HepG2 (cell line): Measurements from ENCODE around the gene TMEM198. TPM values are rescaled to one million over a fixed set of nuclear protein-coding genes. Genes with fewer than 3 reads are reported as not detected.

ENCODE experiments used
- ARNT2 ChIP-seq: sonication (generic); formaldehyde crosslinking; IDR thresholded peaks from 2 replicates; pipeline ENCODE4 v1.8.0; 2022; ENCODE audit warnings: mild to moderate bottlenecking, low read depth, missing genetic modification reagents, moderate library complexity
- CERS6 ChIP-seq: sonication (generic); formaldehyde crosslinking; IDR thresholded peaks from 2 replicates; pipeline ENCODE4 v1.5.0; 2020; ENCODE audit warnings: missing genetic modification reagents
- FOXO1 ChIP-seq: sonication (generic); formaldehyde crosslinking; IDR thresholded peaks from 2 replicates; pipeline ENCODE4 v1.4.0; 2020; ENCODE audit warnings: missing genetic modification reagents
- IKZF1 ChIP-seq: fragments of 450-650 bp; IDR thresholded peaks from 2 replicates; pipeline ENCODE4 v1.7.1; 2016
- KDM2A ChIP-seq: sonication (generic); formaldehyde crosslinking; IDR thresholded peaks from 2 replicates; pipeline ENCODE4 v1.4.0; 2020; ENCODE audit warnings: low read depth, missing genetic modification reagents, borderline replicate concordance
- KDM3A ChIP-seq: IDR thresholded peaks from 2 replicates; pipeline ENCODE4 v1.6.1; 2018; ENCODE audit warnings: low read depth, missing compliant biosample characterization
- KMT2B ChIP-seq: IDR thresholded peaks from 2 replicates; pipeline ENCODE4 v1.6.1; 2016; ENCODE audit warnings: missing genetic modification reagents, missing compliant biosample characterization
- MATR3 ChIP-seq: sonication (generic); formaldehyde crosslinking; IDR thresholded peaks from 2 replicates; pipeline ENCODE4 v1.4.0; 2020; ENCODE audit warnings: missing genetic modification reagents
- PHF5A ChIP-seq: IDR thresholded peaks from one replicate; pipeline ENCODE4 v1.6.1; 2018; ENCODE audit warnings: low read depth, missing genetic modification reagents; ENCODE audit not compliant: unreplicated experiment
- POLR2G ChIP-seq: fragments of 200-400 bp; formaldehyde crosslinking; IDR thresholded peaks from 2 replicates; pipeline ENCODE4 v1.6.1; 2018; ENCODE audit warnings: mild to moderate bottlenecking, low read depth, low read length, moderate library complexity
- RFX5 ChIP-seq: IDR thresholded peaks from 2 replicates; pipeline ENCODE4 v1.6.1; 2011; ENCODE audit warnings: low read depth, low read length, improper control_type of control experiment
- SNRNP70 ChIP-seq: fragments of 200-400 bp; formaldehyde crosslinking; IDR thresholded peaks from 2 replicates; pipeline ENCODE4 v1.6.1; 2017; ENCODE audit warnings: mild to moderate bottlenecking, low read depth, low read length, moderate library complexity
- XRCC5 ChIP-seq: fragments of 200-400 bp; formaldehyde crosslinking; optimal IDR thresholded peaks from 2 replicates; pipeline ENCODE3; 2017; ENCODE audit warnings: mild to moderate bottlenecking, low read length
- ZFP82 ChIP-seq: sonication (generic); formaldehyde crosslinking; IDR thresholded peaks from 2 replicates; pipeline ENCODE4 v1.5.1; 2020; ENCODE audit warnings: mild to moderate bottlenecking, missing genetic modification reagents, borderline replicate concordance
- ZNF33B ChIP-seq: sonication (generic); formaldehyde crosslinking; IDR thresholded peaks from 2 replicates; pipeline ENCODE4 v1.5.1; 2020; ENCODE audit warnings: mild to moderate bottlenecking, missing genetic modification reagents
- ZNF484 ChIP-seq: sonication (generic); formaldehyde crosslinking; IDR thresholded peaks from 2 replicates; pipeline ENCODE4 v1.5.1; 2020; ENCODE audit warnings: mild to moderate bottlenecking, low read depth, missing genetic modification reagents, borderline replicate concordance
- ZNF501 ChIP-seq: sonication (generic); formaldehyde crosslinking; IDR thresholded peaks from 2 replicates; pipeline ENCODE4 v1.5.1; 2020; ENCODE audit warnings: mild to moderate bottlenecking, moderate library complexity, missing genetic modification reagents
- ZNF570 ChIP-seq: sonication (generic); formaldehyde crosslinking; IDR thresholded peaks from 2 replicates; pipeline ENCODE4 v1.4.0; 2020; ENCODE audit warnings: mild to moderate bottlenecking, missing genetic modification reagents, borderline replicate concordance
- ZNF839 ChIP-seq: sonication (generic); formaldehyde crosslinking; IDR thresholded peaks from 2 replicates; pipeline ENCODE4 v1.4.0; 2020; ENCODE audit warnings: missing genetic modification reagents, mild to moderate bottlenecking, borderline replicate concordance
- polyA plus RNA-seq, 8 experiments: library from polyadenylated mRNA; depleted of rRNA in 3 of 8; stranded (reverse) in 7 of 8; unstranded in 1 of 8; fragments of >200 nt; fragmentation: Illumina TruSeq in 4 of 8; extraction: Trizol in 4 of 8; gene quantifications; 2 replicates each; pipeline versions ENCODE4 v1.2.1 to v1.2.3, GENCODE V29; 2011 to 2016; ENCODE audit warnings: low read depth in 4 of 8, missing spikeins in 1 of 8, mixed read lengths in 1 of 8; ENCODE audit not compliant: insufficient read depth in 1 of 8
- total RNA-seq, 5 experiments: library from RNA; depleted of rRNA; stranded (reverse); fragments of >200 nt; fragmentation: Illumina TruSeq; extraction: Trizol; gene quantifications; 2 replicates each; pipeline ENCODE4 v1.2.3, GENCODE V29; 2016; ENCODE audit warnings: low read depth in 1 of 5
- TF ChIP-seq, protein P1 (sequence below): sonication (generic); formaldehyde crosslinking; IDR thresholded peaks from 2 replicates; pipeline ENCODE4 v1.5.0; 2020; ENCODE audit warnings: missing genetic modification reagents
- TF ChIP-seq, protein P2 (sequence below): IDR thresholded peaks from 2 replicates; pipeline ENCODE4 v1.6.1; 2016; ENCODE audit warnings: low read depth, control low read depth
- TF ChIP-seq, protein P3 (sequence below): sonication (generic); formaldehyde crosslinking; IDR thresholded peaks from 2 replicates; pipeline ENCODE4 v1.4.0; 2020; ENCODE audit warnings: missing genetic modification reagents, borderline replicate concordance

Gene TMEM198
- total and polyA plus RNA-seq, 2 of the 13 experiments (the other 11 are each of a cell fraction or from before 2014, with no cell fraction given), result 17.3 to 23.5 TPM

DNA sequence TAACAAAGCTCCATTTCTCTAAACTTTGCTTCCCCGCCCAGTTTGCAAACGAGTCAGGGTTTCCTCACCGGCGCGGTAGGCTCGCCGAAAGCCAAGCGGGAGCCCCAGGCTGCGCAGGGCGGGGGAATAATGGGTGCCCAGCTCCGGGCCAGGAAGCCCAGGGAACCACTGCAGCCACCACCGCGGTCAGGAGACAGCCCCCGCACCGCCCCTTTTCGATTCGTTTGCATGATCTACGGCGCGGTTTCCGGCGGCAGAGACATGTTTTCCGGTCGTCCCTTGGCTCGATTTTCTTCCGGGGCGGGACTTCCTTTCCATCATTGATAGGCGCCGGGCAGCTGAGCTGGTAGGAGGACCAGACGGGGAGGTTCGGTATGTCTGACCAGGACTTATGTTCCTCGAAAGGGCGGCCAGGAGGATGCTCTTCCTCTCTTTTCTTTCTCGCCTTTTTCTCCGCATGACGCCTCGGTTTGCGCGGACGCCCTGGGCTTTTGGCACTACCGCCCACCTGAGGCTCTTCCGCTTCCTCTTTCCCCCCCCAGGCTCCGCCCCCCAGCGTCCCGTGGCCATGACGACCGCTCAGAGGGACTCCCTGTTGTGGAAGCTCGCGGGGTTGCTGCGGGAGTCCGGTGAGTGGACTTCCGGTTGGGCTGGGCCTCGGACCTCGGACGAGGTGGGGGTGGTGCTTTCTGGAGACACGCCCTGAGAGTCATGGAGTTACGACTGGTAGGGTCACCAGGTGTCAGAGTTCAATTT lies 53.9 kb downstream of the TMEM198 start, which contains the start of gene STK11IP (continued):
- TF ChIP-seq, protein P1, sequence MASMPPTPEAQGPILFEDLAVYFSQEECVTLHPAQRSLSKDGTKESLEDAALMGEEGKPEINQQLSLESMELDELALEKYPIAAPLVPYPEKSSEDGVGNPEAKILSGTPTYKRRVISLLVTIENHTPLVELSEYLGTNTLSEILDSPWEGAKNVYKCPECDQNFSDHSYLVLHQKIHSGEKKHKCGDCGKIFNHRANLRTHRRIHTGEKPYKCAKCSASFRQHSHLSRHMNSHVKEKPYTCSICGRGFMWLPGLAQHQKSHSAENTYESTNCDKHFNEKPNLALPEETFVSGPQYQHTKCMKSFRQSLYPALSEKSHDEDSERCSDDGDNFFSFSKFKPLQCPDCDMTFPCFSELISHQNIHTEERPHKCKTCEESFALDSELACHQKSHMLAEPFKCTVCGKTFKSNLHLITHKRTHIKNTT (CRISPR knock-in tag), result no peak
- TF ChIP-seq KDM2A (CRISPR knock-in tag), result peak; percentile 78
- TF ChIP-seq MATR3 (CRISPR knock-in tag), result no peak
- peak; percentile 86 for TF ChIP-seq XRCC5
- no peak for TF ChIP-seq SNRNP70
- TF ChIP-seq ARNT2 (CRISPR knock-in tag), result peak; percentile 71
- peak; percentile 97 for TF ChIP-seq ZNF501
- TF ChIP-seq ZNF839 (CRISPR knock-in tag), result peak; percentile 93; the same call in 1 of the 2 replicates
- TF ChIP-seq FOXO1 (CRISPR knock-in tag), result peak; percentile 57
- TF ChIP-seq, protein P2, sequence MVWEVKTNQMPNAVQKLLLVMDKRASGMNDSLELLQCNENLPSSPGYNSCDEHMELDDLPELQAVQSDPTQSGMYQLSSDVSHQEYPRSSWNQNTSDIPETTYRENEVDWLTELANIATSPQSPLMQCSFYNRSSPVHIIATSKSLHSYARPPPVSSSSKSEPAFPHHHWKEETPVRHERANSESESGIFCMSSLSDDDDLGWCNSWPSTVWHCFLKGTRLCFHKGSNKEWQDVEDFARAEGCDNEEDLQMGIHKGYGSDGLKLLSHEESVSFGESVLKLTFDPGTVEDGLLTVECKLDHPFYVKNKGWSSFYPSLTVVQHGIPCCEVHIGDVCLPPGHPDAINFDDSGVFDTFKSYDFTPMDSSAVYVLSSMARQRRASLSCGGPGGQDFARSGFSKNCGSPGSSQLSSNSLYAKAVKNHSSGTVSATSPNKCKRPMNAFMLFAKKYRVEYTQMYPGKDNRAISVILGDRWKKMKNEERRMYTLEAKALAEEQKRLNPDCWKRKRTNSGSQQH (CRISPR knock-in tag), result peak; percentile 89
- TF ChIP-seq, protein P3, sequence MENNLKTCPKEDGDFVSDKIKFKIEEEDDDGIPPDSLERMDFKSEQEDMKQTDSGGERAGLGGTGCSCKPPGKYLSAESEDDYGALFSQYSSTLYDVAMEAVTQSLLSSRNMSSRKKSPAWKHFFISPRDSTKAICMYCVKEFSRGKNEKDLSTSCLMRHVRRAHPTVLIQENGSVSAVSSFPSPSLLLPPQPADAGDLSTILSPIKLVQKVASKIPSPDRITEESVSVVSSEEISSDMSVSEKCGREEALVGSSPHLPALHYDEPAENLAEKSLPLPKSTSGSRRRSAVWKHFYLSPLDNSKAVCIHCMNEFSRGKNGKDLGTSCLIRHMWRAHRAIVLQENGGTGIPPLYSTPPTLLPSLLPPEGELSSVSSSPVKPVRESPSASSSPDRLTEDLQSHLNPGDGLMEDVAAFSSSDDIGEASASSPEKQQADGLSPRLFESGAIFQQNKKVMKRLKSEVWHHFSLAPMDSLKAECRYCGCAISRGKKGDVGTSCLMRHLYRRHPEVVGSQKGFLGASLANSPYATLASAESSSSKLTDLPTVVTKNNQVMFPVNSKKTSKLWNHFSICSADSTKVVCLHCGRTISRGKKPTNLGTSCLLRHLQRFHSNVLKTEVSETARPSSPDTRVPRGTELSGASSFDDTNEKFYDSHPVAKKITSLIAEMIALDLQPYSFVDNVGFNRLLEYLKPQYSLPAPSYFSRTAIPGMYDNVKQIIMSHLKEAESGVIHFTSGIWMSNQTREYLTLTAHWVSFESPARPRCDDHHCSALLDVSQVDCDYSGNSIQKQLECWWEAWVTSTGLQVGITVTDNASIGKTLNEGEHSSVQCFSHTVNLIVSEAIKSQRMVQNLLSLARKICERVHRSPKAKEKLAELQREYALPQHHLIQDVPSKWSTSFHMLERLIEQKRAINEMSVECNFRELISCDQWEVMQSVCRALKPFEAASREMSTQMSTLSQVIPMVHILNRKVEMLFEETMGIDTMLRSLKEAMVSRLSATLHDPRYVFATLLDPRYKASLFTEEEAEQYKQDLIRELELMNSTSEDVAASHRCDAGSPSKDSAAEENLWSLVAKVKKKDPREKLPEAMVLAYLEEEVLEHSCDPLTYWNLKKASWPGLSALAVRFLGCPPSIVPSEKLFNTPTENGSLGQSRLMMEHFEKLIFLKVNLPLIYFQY (CRISPR knock-in tag), result peak; percentile 96
- TF ChIP-seq KMT2B (CRISPR knock-in tag), result peak; percentile 79
- no peak for TF ChIP-seq IKZF1
- TF ChIP-seq ZNF570 (CRISPR knock-in tag), result no peak
- peak; percentile 89; the same call in 1 of the 2 replicates for TF ChIP-seq ZNF33B (CRISPR knock-in tag)
- peak; percentile 73; the same call in 1 of the 2 replicates for TF ChIP-seq KDM3A (CRISPR knock-in tag)
- TF ChIP-seq RFX5, result no peak
- TF ChIP-seq ZFP82 (CRISPR knock-in tag), result no peak
- peak; percentile 56 for TF ChIP-seq PHF5A
- TF ChIP-seq ZNF484 (CRISPR knock-in tag), result no peak
- peak; percentile 99 for TF ChIP-seq POLR2G
- TF ChIP-seq CERS6, result no peak
